ENCODE results near the gene C14orf93. TPM values are rescaled to one million over a fixed set of nuclear protein-coding genes. Genes with fewer than 3 reads are reported as not detected.
A peak's percentile ranks its signal among the peaks of the same experiment; 100 is the strongest.

C14orf93 gene
- total and polyA plus RNA-seq, 9 of the 15 experiments (the other 6 are each of a cell fraction or from before 2014, with no cell fraction given) = 2.2 to 22.4 (median 16.1) TPM

- CTCF ChIA-PET (ENCODE audit: low intra/inter-chr PET ratio) = no interaction called here
- Histone ChIP-seq H2AFZ (ENCODE audit: low read depth, low read length) (no peak overlapping the region), H3K4me2 (ENCODE audit: insufficient read depth, low read length) (no peak overlapping the region), H4K20me1 (replicated peaks; ENCODE audit: control insufficient read depth, insufficient read depth, low read length) (no peaks in the 10 kb centered on the region), H3K9me3 (replicated peaks; ENCODE audit: control insufficient read depth, insufficient read depth, low read depth, low read length) (no peaks in the 10 kb centered on the region), H3K9me1 (ENCODE audit: control insufficient read depth, insufficient read depth, low read length) (no peaks in the 10 kb centered on the region), H3K36me3 (ENCODE audit: control insufficient read depth, insufficient read depth, low read length) (no peaks in the 10 kb centered on the region), H3K9ac (ENCODE audit: insufficient read depth in 1 of 2, low read depth in 2 of 2, low read length in 2 of 2) (peak overlapping the region in 1 of 2 experiments; percentile 50; a peak in 1 of 4 replicates), H3K4me1 (replicated peaks in 1 of 2; ENCODE audit: control insufficient read depth in 2 of 2, insufficient read depth in 2 of 2, low read length in 2 of 2) (peaks cover 15 to 31% of the 10 kb centered on the region in 2 experiments), H3K27ac (ENCODE audit: extremely low read depth, low read depth, low read length) (no peak overlapping the region), H3K4me3 (no peak overlapping the region), H3K27me3 (ENCODE audit: control insufficient read depth in 2 of 2, insufficient read depth in 2 of 2, low read length in 2 of 2) (no peaks in the 10 kb centered on the region), H3K79me2 (ENCODE audit: control insufficient read depth, insufficient read depth, low read length) (no peaks in the 10 kb centered on the region)
- ATAC-seq = no peak
- no TSS peak for BruUV-seq (replicated peaks)
- in situ Hi-C loops (cut with MboI) (no loop called here), intact Hi-C loops (cut with micrococcal nuclease) (no loop called here)
- DNase-seq (ENCODE audit: extremely low read depth in 1 of 4, low spot score in 3 of 4) = no peak
- POLR2A ChIA-PET = interaction anchor here (1.1 kb wide), 1 partner anchor 35 kb away, joined by 3 read pairs; no protein-coding TSS in a partner anchor
- no peak for FAIRE-seq
- 14% methylated on average over 5 of the region's 8 CpGs for WGBS (ENCODE audit: insufficient coverage, low coverage, missing lambda C conversion rate)
- 0 out of 2 replicates have a peak, but pooled peaks have one; percentile 22 for TF ChIP-seq FOSL1 (tag; conservative IDR thresholded peaks at IDR 0.05)
- no peak for TF ChIP-seq ASH1L (IDR thresholded peaks at IDR 0.05; ENCODE audit: borderline replicate concordance, low read depth, partially characterized antibody)
Observed at GRCh38 chr14:23041729-23042128, 31.8 kb upstream of the C14orf93 start.

GRCh38 chr14:23040100-23040499 lies 30.2 kb upstream of the C14orf93 start:
- TF ChIP-seq HOMEZ (CRISPR knock-in tag; IDR thresholded peaks at IDR 0.05) = no peak
- no peak for TF ChIP-seq HCFC1 (IDR thresholded peaks at IDR 0.05; ENCODE audit: low read depth, low read length)
- no peaks in the 10 kb centered on the region for H4K20me1 ChIP-seq (replicated peaks; ENCODE audit: control insufficient read depth, insufficient read depth, low read length)
- intact Hi-C loops (cut with micrococcal nuclease) (no loop called here), in situ Hi-C loops (cut with MboI) (no loop called here)
- H2AFZ ChIP-seq (ENCODE audit: low read depth, low read length) = no peak overlapping the region
- WGBS (ENCODE audit: insufficient coverage, low coverage, missing lambda C conversion rate) = 63% methylated on average over 4 of the region's 4 CpGs
- DNase-seq (ENCODE audit: extremely low read depth in 1 of 4, low spot score in 3 of 4) (no peak), FAIRE-seq (no peak), ATAC-seq (no peak)
- no peaks in the 10 kb centered on the region for H3K36me3 ChIP-seq (ENCODE audit: control insufficient read depth, insufficient read depth, low read length)
- H3K9ac ChIP-seq (ENCODE audit: insufficient read depth in 1 of 2, low read depth in 2 of 2, low read length in 2 of 2) = no peak overlapping the region
- no peaks in the 10 kb centered on the region for H3K79me2 ChIP-seq (ENCODE audit: control insufficient read depth, insufficient read depth, low read length)
- H3K4me2 ChIP-seq (ENCODE audit: insufficient read depth, low read length) = no peak overlapping the region
- H3K4me3 ChIP-seq = no peak overlapping the region
- no TSS peak for BruUV-seq (replicated peaks)
- no peaks in the 10 kb centered on the region for H3K9me3 ChIP-seq (replicated peaks; ENCODE audit: control insufficient read depth, insufficient read depth, low read depth, low read length)
- H3K27ac ChIP-seq (ENCODE audit: extremely low read depth, low read depth, low read length) = no peak overlapping the region
- POLR2A ChIA-PET = interaction anchor here (1.0 to 1.1 kb wide), 2 partner anchors 33 to 111 kb away, joined by 3 read pairs; partner anchors contain the start of gene PRMT5
- CTCF ChIA-PET (ENCODE audit: low intra/inter-chr PET ratio) = no interaction called here
- H3K27me3 ChIP-seq (ENCODE audit: control insufficient read depth in 2 of 2, insufficient read depth in 2 of 2, low read length in 2 of 2) = no peaks in the 10 kb centered on the region
- peaks cover 12 to 20% of the 10 kb centered on the region in 2 experiments for H3K4me1 ChIP-seq (replicated peaks in 1 of 2; ENCODE audit: control insufficient read depth in 2 of 2, insufficient read depth in 2 of 2, low read length in 2 of 2)
- no peaks in the 10 kb centered on the region for H3K9me1 ChIP-seq (ENCODE audit: control insufficient read depth, insufficient read depth, low read length)
